HuH-7.5 (cell line): ENCODE data around the gene DTNBP1.
"Not testable (repeated sequence)": the region's sequence is repeated elsewhere in the genome, so short reads cannot be mapped to it uniquely, and the experiment has no call there.

Experiments used
- DNase-seq: peaks from one replicate; pipeline ENCODE4 v3.0.0; 2011; ENCODE audit warnings: low spot score

Gene DTNBP1

DNA sequence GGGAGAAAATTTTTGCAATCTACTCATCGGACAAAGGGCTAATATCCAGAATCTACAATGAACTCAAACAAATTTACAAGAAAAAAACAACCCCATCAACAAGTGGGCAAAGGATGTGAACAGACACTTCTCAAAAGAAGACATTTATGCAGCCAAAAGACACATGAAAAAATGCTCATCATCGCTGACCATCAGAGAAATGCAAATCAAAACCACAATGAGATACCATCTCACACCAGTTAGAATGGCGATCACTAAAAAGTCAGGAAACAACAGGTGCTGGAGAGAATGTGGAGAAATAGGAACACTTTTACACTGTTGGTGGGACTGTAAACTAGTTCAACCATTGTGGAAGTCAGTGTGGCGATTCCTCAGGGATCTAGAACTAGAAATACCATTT, 4.1 kb upstream of the DTNBP1 start:
- not testable (repeated sequence) for DNase-seq

DNA sequence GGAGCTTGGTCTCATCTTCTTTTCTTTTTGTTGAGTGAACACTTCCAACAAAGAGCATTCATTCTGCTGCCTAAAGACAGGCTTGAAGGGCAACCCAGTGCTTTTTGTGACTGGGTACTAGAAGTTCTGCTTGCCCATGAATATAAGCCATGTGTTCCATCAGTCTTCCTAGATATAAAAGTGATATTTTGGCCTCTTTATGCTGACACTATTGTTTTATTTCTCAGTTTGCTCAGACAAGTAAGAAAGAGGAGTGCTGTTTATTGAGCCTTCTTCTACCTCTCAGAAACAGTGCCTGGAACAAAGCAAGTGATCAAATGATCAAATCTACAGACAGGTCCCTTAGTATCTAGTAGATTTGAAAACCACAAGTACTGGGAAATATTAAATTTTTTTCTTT, 2.4 kb upstream of the DTNBP1 start:
- DNase-seq, result no peak

DNA sequence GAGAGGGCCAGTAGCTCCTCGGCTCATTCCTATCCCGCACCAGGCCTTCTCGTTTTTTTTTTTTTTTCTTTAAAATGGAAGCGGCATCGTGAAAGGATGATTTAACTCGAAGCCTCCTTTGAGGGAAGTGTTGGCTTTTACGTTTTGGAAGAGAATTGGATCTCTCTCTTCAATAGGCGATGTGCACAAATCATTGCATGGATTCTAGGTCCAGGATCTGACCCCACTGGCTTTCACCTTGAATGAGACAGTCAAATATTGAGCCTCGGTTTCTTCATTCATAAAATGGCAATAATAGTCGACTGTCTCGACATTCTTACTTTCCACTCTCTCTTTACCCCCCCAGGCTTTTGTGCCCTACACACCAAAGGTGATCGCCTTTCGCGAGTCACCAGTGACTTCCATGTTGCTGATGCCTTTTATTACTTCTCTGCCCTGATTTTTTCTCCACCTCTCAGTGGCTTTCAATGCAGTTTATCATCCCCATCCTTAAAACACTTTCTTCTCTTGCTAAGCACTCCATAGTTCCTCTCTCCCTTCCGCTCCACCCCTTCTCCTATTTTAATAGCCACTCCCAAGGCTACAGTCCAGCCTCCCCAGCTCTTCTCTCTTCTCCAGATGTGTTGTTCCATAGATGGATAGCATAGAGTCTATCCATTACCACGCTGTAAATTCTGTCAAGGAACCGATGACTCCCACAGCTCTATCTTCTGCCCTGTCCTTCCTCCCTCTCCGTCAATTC, 473 bp upstream of the DTNBP1 start:
- no peak for DNase-seq

DNA sequence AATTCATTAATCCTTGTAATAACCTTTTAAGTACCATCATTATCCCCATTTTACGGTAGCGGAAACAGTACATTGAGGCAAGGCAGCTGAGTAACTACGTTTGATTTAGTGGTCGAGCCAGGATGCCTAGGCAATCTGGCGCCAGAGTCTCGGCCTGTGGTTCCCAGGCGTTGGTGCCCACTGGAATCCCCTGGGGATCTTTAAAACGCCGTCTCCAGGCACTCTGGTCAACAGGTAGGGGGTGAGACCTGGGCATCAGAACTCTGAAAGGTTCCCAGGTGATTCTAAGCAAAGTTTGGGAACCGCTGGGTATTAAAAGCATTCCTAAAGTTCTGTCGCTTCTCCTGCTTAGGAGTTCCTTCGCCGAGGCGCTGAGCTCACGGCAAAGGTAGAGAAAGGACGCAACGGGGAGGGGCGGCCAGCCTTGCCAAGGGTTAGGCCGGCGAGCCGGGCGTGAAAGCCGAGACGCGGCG, 939 bp downstream of the DTNBP1 start:
- peak; percentile 9 for DNase-seq

DNA sequence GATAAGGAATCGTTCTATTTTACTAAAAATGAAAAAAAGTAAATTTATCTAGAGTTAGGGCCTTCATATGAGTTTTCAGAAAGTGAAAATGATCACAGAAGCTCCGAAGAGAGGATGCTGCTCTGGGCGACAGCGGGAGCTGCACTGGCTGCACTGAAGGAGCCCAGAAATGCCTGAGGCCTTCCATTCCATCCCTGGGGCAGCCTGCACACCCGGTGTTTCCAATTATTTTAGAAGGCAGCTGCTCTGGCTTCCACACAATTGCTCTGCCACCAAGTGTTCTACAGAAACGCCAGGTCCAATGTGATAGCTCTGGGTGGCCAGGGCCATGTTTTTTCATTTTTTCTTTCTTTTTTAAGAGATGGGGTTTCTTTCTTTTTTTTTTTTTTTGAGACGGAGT, 3.6 kb downstream of the DTNBP1 start:
- DNase-seq, result no peak

DNA sequence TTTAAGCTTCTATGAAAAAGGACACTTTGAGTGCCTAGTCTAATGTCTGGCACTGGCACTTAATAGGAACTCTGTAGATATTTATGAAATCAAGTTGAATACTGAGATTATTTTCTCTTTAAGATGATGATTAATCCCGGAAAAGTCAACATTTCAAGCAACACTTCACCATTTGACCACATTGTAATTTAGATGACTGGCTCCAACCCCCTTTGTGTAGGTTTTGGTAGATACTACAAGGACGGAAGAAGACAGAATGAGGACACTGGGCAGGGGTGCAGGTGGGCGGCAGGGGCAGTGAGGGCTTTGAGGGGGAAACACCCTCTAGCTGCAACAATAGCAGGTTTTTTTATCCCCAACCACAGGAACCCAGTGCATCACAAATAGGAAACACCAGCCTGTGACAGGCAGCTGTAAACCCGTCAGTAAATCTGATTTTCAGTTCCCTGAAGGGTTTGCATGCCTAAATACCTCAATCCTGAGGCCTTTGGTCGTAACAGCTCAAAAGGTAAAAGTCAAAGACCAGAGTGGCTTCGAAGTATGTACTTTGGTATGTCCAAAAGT, 4.6 kb downstream of the DTNBP1 start:
- no peak for DNase-seq

DNA sequence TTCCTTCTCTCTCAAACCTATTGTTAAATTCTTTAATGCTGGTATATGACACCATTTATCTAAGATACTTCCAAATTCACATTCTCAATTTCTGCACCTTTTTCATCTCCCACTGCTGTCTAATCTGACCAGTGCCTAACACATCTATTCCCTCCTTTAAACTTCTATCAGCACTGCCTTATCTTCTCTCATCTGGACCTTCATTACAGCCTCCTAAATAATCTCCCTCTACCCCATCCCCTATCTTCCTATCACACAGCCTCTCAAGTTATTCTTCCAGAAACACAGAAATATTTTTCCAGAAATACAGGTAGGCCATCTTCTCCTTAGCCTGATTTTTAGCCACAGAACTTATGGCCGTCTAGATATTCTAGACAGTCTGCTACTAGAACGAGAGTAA, 5.5 kb downstream of the DTNBP1 start:
- DNase-seq, result no peak

DNA sequence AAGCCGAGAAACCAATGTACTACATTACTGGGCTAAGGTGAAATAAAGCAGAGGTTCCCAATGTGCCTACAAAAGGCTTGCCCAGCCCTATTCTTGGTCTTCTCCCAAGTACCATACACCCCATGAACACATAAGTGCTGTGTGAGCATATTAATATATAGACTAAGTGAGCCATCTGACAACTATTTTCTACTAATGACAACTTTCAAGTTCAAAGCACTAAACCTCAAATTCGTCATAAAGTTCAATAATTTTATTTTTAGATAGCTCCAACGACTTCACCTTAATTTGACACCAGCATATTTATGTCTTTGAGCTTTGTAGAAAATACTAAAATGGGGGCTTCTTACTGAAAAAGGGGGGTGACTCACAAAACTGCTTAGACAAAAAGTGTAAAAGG, 6.7 kb downstream of the DTNBP1 start:
- no peak for DNase-seq

DNA sequence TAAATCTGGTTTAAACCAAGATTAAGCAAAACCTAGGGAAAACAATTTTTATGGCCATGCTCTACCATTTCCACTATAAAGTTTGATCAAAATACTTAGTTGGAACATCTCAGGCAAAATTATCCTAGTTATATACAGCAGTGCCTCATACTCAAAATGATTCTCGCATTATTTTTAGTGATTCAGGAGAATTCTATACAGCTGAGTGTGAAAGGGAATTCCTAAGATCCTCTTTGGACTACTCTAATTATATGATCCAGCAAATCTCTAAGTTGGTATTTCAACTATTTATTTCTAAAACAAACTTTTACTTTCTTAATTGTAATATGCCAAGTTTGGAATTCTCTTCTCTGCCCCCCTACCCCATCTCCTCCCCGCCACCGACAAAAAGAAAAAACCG, 8.6 kb downstream of the DTNBP1 start:
- DNase-seq, result no peak

DNA sequence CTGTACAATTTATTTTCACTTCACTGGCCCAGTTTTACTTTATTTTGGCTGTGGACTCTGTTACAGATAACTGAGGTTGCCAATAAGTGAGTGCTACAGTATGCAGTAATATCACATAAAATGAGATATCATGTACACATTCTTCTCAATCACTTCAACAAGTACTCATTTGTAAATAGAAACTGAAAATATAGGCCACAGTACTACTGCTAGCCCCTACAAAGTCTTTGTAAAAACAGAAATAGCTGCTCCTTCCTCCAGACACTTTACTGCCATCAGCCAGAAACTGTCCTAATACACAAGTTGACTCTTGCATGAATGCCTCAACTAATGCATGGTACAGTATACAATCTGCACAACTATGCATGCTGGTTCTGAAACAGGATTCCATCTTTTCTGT, 9.2 kb downstream of the DTNBP1 start:
- no peak for DNase-seq

DNA sequence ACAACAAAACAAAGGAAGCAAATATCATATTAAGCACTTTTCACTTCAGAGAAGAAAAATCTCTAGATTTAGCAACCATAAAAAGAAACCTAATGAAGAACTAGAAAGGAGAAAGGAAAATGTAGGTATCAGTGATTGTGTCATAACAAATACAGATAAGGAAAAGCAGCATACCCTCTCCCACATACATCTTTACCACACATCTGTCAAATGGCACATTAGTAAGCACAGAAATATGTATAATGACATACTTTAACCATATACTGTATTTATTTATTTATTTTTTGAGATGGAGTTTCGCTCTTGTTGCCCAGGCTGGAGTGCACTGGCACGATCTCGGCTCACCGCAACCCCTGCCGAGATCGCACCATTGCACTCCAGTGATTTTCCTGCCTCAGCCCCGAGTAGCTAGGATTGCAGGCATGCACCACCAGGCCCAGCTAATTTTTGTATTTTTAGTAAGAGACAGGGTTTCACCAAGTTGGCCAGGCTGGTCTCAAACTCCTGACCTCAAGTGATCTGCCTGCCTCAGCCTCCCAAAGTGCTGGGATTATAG, 12.7 kb downstream of the DTNBP1 start:
- DNase-seq, result not testable (repeated sequence)

DNA sequence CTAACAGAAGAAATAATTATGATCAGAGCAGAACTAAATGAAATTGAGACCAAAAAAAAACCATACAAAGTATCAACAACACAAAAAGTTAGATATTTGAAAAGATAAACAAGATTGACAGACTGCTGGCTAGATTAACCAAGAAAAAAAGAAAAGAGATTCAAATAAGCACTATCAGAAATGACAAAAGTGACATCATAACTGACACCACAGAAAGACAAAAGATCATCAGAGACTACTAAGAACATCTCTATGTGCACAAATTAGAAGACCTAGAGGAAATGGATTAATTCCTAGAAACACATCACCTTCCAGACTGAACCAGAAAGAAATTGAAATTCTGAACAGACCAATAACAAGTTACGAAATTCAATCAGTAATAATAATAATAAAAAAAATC, 17.9 kb downstream of the DTNBP1 start:
- DNase-seq, result no peak

DNA sequence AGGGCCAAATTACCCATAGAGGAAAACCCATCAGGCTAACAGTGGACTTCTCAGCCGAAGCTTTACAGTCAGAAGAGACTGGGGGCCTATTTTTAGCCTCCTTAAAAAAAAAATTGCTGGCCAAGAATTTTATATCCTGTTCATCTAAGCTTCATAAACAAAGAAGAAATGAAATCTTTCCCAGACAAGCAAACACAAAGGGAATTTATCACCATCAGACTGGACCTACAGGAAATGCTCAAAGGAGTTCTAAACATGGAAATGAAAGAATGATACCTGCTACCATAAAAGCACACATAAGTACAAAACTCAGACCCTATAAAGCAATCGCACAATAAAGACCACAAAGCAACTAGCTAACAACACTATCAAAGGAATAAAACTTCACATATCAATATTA, 19.3 kb downstream of the DTNBP1 start:
- no peak for DNase-seq

DNA sequence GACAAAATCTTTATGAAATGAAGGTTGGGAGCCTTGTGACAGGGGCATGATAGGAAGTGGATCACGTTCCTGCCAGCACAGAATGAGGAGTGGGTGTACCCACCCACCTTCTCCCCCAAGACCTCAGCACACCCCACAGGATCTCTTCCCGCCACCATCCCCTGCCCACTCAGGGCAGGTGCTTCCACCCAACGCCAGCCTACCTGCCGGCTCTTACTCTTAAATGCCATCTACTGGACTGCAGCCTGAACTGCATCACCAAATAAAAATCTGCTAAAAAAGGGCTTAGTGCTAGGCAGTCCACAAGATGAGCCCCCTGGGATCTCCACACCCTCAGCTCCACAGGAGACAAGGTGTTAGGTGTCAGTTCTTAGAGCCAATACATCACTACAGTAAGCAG, 20.6 kb downstream of the DTNBP1 start:
- no peak for DNase-seq

DNA sequence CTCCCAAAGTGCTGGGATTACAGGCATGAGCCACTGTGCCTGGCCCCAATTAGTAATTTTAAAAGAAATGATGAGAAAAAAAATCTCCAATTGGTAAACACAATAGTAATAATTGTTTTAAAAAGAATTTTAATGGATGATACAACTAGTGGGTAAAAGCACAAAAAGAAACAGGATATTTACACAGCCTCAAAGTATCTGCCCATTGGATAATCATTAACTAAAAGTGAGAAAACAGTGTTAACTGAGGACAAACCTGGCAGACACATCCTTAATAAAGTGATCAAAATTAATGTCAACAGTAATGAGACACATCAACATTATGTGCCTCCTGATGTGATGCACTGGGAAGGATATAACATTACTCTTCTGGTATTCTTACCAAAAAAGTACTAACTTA, 24.5 kb downstream of the DTNBP1 start:
- DNase-seq, result no peak

DNA sequence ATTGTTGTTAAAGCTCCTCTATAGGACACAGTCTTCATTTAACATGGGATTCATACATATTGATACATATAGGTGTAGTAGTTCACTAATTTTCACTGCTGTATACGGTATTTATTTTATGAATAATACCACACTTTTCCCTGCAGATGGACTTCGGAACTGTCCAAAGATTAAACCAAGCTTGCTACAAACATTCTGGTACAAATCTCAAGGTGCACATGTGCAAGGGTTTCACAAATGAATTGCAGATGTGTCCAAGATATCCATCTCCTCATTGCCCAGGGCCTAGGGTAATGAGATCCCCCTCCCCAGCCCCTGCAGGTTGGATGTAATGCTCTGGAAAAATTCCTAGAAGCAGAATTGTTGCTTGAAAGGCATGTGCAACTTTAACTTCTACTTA, 31.4 kb downstream of the DTNBP1 start:
- no peak for DNase-seq

DNA sequence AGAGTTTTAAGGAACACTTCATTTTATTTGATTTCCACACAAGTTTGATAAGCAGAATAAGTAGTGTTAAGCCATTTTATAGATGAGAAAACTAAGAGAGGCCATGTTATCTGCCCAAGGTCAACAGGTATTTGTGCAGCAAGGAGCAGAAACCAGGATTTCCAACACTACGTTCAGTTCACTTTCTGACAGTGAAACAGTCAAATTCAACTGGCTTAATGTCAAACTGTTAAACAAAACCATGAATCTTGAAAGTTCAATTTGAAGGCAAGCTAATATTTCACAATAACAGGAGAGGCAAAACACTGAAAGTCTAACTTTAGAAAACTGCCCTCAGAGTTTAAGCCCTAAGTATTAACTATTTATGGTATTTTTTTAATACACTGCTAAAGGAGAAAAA, 32.6 kb downstream of the DTNBP1 start:
- no peak for DNase-seq

DNA sequence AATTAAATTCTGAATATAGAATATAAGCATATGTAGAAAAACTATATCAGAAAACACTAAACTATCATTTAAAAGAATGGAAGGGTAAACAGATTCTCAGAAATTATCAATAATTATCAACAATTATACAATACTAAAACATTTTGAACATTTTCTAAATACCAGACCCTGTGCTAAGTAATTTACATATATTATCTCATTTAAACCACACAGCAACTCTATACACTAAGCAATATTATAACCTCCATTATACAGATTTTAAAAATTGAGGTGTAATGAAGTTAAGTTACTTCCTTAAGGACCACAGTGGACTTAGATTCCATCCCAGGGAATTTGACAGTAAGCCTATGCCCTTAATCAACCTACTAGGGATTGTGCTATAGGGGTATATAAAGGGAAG, 33.3 kb downstream of the DTNBP1 start:
- no peak for DNase-seq

DNA sequence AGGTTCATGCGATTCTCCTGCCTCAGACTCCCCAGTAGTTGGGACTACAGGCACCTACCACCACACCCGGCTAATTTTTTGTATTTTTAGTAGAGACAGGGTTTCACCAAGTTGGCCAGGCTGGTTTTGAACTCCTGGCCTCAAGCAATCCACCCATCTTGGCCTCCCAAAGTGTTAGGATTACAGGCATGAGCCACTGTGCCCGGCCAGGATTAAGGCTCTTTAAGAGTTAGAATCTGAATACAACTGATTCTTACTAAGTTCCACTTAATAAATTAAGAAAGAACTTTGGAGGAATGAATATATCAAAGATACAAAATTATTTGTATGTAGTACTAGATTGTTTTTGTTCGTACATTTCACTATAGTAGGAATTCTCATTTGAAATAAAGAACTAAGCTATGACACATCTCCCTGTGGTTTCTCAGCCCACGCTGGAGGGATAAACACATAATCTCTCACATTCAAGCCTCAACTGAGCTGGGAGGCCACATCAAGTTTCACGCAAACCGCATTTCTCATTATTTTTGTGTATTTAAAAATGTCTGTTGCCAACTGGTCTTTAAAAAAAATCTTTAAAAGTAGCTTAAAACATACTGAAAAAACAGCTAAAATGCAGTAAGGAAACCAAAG, 34.2 kb downstream of the DTNBP1 start:
- DNase-seq, result no peak

DNA sequence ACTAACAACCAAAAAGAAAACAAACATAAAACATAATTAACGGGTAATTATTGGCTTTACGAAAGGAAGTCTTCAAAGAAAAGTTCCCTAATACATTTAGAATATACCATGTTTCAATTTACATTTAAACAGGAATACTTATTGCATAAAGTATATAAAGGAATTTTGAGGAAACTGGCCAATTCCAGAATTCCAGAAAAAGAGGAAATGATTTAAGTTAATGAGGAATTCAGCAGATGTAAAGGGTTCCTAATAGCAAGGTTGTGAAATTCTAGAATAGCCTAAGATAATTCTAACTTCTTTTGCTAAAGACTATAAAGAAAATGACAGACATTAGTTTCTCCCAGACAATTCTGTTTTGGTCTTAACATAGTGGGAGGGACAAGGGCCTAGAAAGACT, 35.0 kb downstream of the DTNBP1 start:
- DNase-seq, result no peak

DNA sequence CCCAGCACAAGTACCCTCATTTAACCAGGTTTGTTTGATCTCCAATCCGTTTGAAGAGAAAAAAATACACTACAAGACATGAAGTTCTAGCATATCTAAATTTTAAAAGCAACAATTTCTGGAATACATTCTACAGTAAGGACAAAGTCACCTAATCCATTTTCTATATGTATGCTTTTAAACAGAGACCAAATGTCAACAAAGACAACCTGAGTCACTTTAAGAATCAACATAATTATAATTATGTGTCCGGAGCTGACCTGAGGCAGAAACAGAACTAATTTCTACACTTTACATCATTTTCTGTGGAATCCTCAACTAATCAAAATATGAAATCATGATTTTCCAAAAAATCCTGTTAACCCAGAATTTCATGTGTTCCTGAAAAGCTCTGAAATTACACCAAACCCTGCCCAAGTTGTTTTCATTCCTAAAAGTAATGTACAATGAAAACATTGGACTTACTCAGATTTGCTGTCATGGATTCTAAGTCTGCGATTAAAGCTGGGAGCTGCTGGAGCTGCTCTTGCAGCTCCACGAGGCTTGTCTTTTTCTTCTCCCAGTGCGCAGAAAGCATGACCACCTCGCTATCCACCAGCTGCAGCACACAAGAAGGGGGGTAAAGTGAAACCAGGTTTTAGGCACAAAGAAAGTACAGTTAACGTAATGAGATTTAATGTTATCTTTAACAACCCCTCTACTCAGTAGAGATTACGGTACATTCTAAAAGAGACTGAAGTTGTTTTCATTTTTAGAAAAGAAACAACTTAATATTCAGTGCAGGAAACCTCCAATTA, 35.8 kb downstream of the DTNBP1 start:
- DNase-seq, result no peak

DNA sequence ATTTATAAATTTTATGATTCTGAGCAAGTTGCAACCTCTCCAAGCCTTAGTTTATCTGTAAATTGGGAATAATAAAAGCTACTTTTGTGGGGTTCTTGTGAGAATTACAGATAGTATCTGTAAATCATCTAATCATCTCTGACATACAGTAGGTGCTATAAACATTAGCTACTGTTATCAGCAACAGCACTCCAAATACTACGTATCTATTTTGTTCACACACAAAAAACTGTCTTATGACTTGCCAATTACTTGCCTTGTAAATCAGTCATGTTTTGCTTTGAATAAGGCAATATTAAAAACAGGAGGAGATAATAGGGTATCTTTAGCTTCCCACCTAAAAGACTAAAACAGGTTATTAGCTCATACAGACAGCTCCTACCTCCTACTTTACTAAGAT, 36.7 kb downstream of the DTNBP1 start:
- DNase-seq, result no peak
